HepG2 (cell line): ENCODE results near the gene STXBP4. TPM values are rescaled to one million over a fixed set of nuclear protein-coding genes. Genes with fewer than 3 reads are reported as not detected.

ENCODE experiments used
- ATAC-seq: fragments of 200-7000 bp; cut with Tn5 transposase; 3 replicates; pipeline ENCODE4 v1.9.1; 2020; ENCODE audit warnings: mild to moderate bottlenecking, moderate library complexity
- BruUV-seq: library from RNA; stranded (reverse); fragments of 400-500 nt; replicated peaks from 2 replicates; lab custom pipeline; 2021; lab: Mats Ljungman, UMichigan
- CTCF ChIA-PET: fragments of 300-600 bp; formaldehyde crosslinking; extraction: SDS; loops from one replicate; lab custom pipeline; 2021; ENCODE audit warnings: low total read pairs, inconsistent platforms, low intra/inter-chr PET ratio; lab: Yijun Ruan, JAX
- POLR2A ChIA-PET: fragments of 350-600 bp; sonication (Branson Sonifier 250); formaldehyde crosslinking; loops from one replicate; lab custom pipeline; 2020; ENCODE audit warnings: antibody characterized with exemption, inconsistent platforms; lab: Yijun Ruan, JAX
- DNase-seq: peaks from one replicate; pipeline ENCODE4 v3.0.0-alpha.2; 2015; ENCODE audit warnings: low spot score
- FAIRE-seq: peaks from 3 replicates; lab custom pipeline; 2011; peaks lifted over from hg19 to GRCh38; lab: Jason Lieb, UNC
- H2AFZ ChIP-seq: one replicate; pipeline ENCODE4 v1.6.1; 2011; ENCODE audit warnings: low read length, inconsistent platforms
- H3K27ac ChIP-seq: fragments of 300-600 bp; 3 replicates; pipeline ENCODE4 v1.8.0; 2011; ENCODE audit warnings: mixed run types, mild to moderate bottlenecking, mixed read lengths, low read length, inconsistent platforms; ENCODE audit not compliant: insufficient read depth; ENCODE audit errors: extremely low read length
- H3K27me3 ChIP-seq, 2 experiments: fragments of 200-600 bp in 1 of 2; 2 replicates in 1 of 2; 3 replicates in 1 of 2; pipeline versions ENCODE4 v1.6.0 to v1.8.0; 2011; ENCODE audit warnings: low read length in 2 of 2, mild to moderate bottlenecking in 2 of 2, moderate library complexity in 2 of 2, inconsistent platforms in 1 of 2; ENCODE audit not compliant: insufficient read depth in 2 of 2, control insufficient read depth in 1 of 2
- H3K36me3 ChIP-seq, 2 experiments: fragments of 200-600 bp in 1 of 2; replicated peaks in 1 of 2; 2 replicates in 1 of 2; 3 replicates in 1 of 2; pipeline versions ENCODE4 v1.5.1 to v1.8.0; 2011; ENCODE audit warnings: low read length in 2 of 2, inconsistent platforms in 1 of 2; ENCODE audit not compliant: insufficient read depth in 2 of 2, control insufficient read depth in 1 of 2
- H3K4me1 ChIP-seq: 2 replicates; pipeline ENCODE4 v1.5.1; 2012; ENCODE audit warnings: low read length, inconsistent platforms; ENCODE audit not compliant: insufficient read depth
- H3K4me2 ChIP-seq: 2 replicates; pipeline ENCODE4 v1.6.0; 2011; ENCODE audit warnings: low read depth, low read length, inconsistent platforms
- H3K4me3 ChIP-seq, 3 experiments: fragments of 200-600 bp in 1 of 3; sonication (generic), shearing (Covaris generic) in 1 of 3; replicated peaks in 1 of 3; 2 replicates each; pipeline ENCODE4 v1.5.1; 2011 to 2016; ENCODE audit warnings: low read length in 3 of 3, inconsistent platforms in 2 of 3, low read depth in 2 of 3, mild to moderate bottlenecking in 2 of 3, control low read depth in 1 of 3, mixed read lengths in 1 of 3; ENCODE audit not compliant: insufficient read depth in 1 of 3
- H3K79me2 ChIP-seq: one replicate; pipeline ENCODE4 v1.6.1; 2011; ENCODE audit warnings: low read length, inconsistent platforms; ENCODE audit not compliant: insufficient read depth
- H3K9ac ChIP-seq: 2 replicates; pipeline ENCODE4 v1.6.0; 2011; ENCODE audit warnings: mild to moderate bottlenecking, low read depth, low read length, inconsistent platforms; ENCODE audit not compliant: insufficient read depth
- H3K9me3 ChIP-seq: 2 replicates; pipeline ENCODE4 v1.5.1; 2012; ENCODE audit warnings: mild to moderate bottlenecking, low read length
- H4K20me1 ChIP-seq: 2 replicates; pipeline ENCODE4 v1.6.0; 2011; ENCODE audit warnings: inconsistent platforms, mild to moderate bottlenecking, low read length, moderate library complexity; ENCODE audit not compliant: insufficient read depth
- AHR ChIP-seq: IDR thresholded peaks from 2 replicates; pipeline ENCODE4 v1.6.1; 2018; ENCODE audit warnings: missing genetic modification reagents, missing compliant biosample characterization
- DNMT3B ChIP-seq: conservative IDR thresholded peaks from 2 replicates; pipeline ENCODE4 v1.6.1; 2016; ENCODE audit warnings: missing biosample characterization, control low read depth
- HMG20A ChIP-seq: IDR thresholded peaks from 2 replicates; pipeline ENCODE4 v1.6.1; 2016; ENCODE audit warnings: borderline replicate concordance
- NONO ChIP-seq, 2 experiments: fragments of 450-650 bp in 1 of 2; sonication (generic) in 1 of 2; formaldehyde crosslinking in 1 of 2; IDR thresholded peaks in 1 of 2; conservative IDR thresholded peaks in 1 of 2; 2 replicates each; pipeline versions ENCODE4 v1.6.1 to v1.8.0; 2017 to 2022; ENCODE audit warnings: mild to moderate bottlenecking in 1 of 2, missing genetic modification reagents in 1 of 2, moderate library complexity in 1 of 2
- NR2C2 ChIP-seq: sonication (generic); formaldehyde crosslinking; IDR thresholded peaks from 2 replicates; pipeline ENCODE4 v1.4.0; 2020; ENCODE audit warnings: missing genetic modification reagents, mild to moderate bottlenecking, moderate library complexity, borderline replicate concordance
- POLR2AphosphoS2 ChIP-seq: IDR thresholded peaks from 2 replicates; pipeline ENCODE4 v1.6.1; 2011; ENCODE audit warnings: low read depth, low read length, improper control_type of control experiment
- RARG ChIP-seq: sonication (generic); formaldehyde crosslinking; IDR thresholded peaks from 2 replicates; pipeline ENCODE4 v1.4.0; 2020; ENCODE audit warnings: low read depth, mild to moderate bottlenecking, missing genetic modification reagents
- SPEN ChIP-seq: sonication (generic); formaldehyde crosslinking; IDR thresholded peaks from 2 replicates; pipeline ENCODE4 v1.5.1; 2020; ENCODE audit warnings: low read depth, mild to moderate bottlenecking, missing genetic modification reagents
- SRF ChIP-seq: IDR thresholded peaks from 2 replicates; pipeline ENCODE4 v1.6.1; 2011; ENCODE audit warnings: mild to moderate bottlenecking, low read depth, low read length, moderate library complexity
- SUZ12 ChIP-seq: fragments of 150-350 bp; IDR thresholded peaks from 2 replicates; pipeline ENCODE4 v1.6.1; 2014; ENCODE audit warnings: low read depth, low read length
- TEAD2 ChIP-seq: sonication (generic); formaldehyde crosslinking; IDR thresholded peaks from 2 replicates; pipeline ENCODE4 v1.9.0; 2021; ENCODE audit warnings: missing genetic modification reagents
- TEAD3 ChIP-seq: optimal IDR thresholded peaks from 2 replicates; pipeline ENCODE3; 2016; ENCODE audit warnings: borderline replicate concordance
- WIZ ChIP-seq: sonication (generic); formaldehyde crosslinking; IDR thresholded peaks from 2 replicates; pipeline ENCODE4 v1.5.1; 2020; ENCODE audit warnings: mild to moderate bottlenecking, missing genetic modification reagents
- ZBTB7A ChIP-seq: sonication (generic); formaldehyde crosslinking; IDR thresholded peaks from 2 replicates; pipeline ENCODE4 v1.8.0; 2022; ENCODE audit warnings: mild to moderate bottlenecking, missing genetic modification reagents
- ZEB1 ChIP-seq: IDR thresholded peaks from 2 replicates; pipeline ENCODE4 v1.6.1; 2012; ENCODE audit warnings: mild to moderate bottlenecking, low read depth, inconsistent platforms; ENCODE audit not compliant: insufficient replicate concordance
- ZNF558 ChIP-seq: sonication (generic); formaldehyde crosslinking; IDR thresholded peaks from 2 replicates; pipeline ENCODE4 v1.9.0; 2022; ENCODE audit warnings: mild to moderate bottlenecking, missing genetic modification reagents, borderline replicate concordance
- ZNF605 ChIP-seq: sonication (generic); formaldehyde crosslinking; IDR thresholded peaks from 2 replicates; pipeline ENCODE4 v1.8.0; 2022; ENCODE audit warnings: mild to moderate bottlenecking, missing genetic modification reagents
- ZNF792 ChIP-seq: IDR thresholded peaks from 2 replicates; pipeline ENCODE4 v1.6.1; 2016
- ZSCAN9 ChIP-seq: IDR thresholded peaks from 2 replicates; pipeline ENCODE4 v1.6.1; 2016; ENCODE audit warnings: borderline replicate concordance
- WGBS: methylation state at CpG from one replicate; pipeline ENCODE4 v1.1.6; 2017; ENCODE audit warnings: low lambda C conversion rate; 5-methylcytosine and 5-hydroxymethylcytosine counted together
- in situ Hi-C: cut with HindIII; loops from 2 replicates; pipeline ENCODE4 v1.10.0; 2017; ENCODE audit warnings: low pct_unique_long_range_greater_than_20kb; ENCODE audit not compliant: extremely low pct_ligation_motif_present
- intact Hi-C: fragments of 100-400 bp; cut with micrococcal nuclease; formaldehyde crosslinking; loops from one replicate; pipeline ENCODE4 v1.10.0; 2022; ENCODE audit not compliant: unreplicated experiment
- polyA plus RNA-seq, 8 experiments: library from polyadenylated mRNA; depleted of rRNA in 3 of 8; stranded (reverse) in 7 of 8; unstranded in 1 of 8; fragments of >200 nt; fragmentation: Illumina TruSeq in 4 of 8; extraction: Trizol in 4 of 8; gene quantifications; 2 replicates each; pipeline versions ENCODE4 v1.2.1 to v1.2.3, GENCODE V29; 2011 to 2016; ENCODE audit warnings: low read depth in 4 of 8, missing spikeins in 1 of 8, mixed read lengths in 1 of 8; ENCODE audit not compliant: insufficient read depth in 1 of 8
- total RNA-seq, 5 experiments: library from RNA; depleted of rRNA; stranded (reverse); fragments of >200 nt; fragmentation: Illumina TruSeq; extraction: Trizol; gene quantifications; 2 replicates each; pipeline ENCODE4 v1.2.3, GENCODE V29; 2016; ENCODE audit warnings: low read depth in 1 of 5
- TF ChIP-seq, protein P1 (sequence below): sonication (generic); formaldehyde crosslinking; IDR thresholded peaks from 2 replicates; pipeline ENCODE4 v1.4.0; 2020; ENCODE audit warnings: missing genetic modification reagents, borderline replicate concordance

The STXBP4 gene
- total and polyA plus RNA-seq, 2 of the 13 experiments (the other 11 are each of a cell fraction or from before 2014, with no cell fraction given), result 8.5 to 36.1 TPM

DNA sequence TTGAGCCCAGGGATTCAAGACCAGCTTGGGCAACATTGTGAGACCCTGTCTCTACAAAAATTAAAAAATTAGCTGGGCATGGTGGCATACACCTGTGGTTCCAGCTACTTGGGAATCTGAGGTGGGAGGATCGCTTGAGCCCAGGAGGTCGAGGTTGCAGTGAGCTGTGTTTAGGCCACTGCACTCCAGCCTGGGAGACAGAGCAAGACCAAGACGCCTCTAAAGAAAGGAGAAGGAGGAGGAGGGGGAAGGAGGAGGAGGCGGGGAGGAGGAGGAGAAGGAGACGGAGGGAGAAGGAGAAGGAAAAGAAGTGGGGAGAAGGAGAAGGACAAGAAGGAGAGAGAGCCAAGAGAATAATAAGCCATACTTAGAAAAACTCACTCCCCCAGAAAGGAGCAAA, 35.9 kb downstream of the STXBP4 start:
- WGBS, result 94% methylated on average over 5 of the region's 5 CpGs
- H3K36me3 ChIP-seq, result peaks cover 4 to 27% of the 10 kb centered on the region in 2 experiments
- ATAC-seq, result no peak
- ChIA-PET CTCF (no interaction called here), POLR2A (interaction anchor here (0.6 kb wide), 1 partner anchor 98 kb away, joined by 3 read pairs; no protein-coding TSS in a partner anchor)
- BruUV-seq, result no TSS peak
- intact Hi-C loops (no loop called here), in situ Hi-C loops (no loop called here)
- DNase-seq, result no peak
- no peaks in the 10 kb centered on the region for H3K79me2 ChIP-seq
- H3K27ac ChIP-seq, result no peak overlapping the region
- no peaks in the 10 kb centered on the region for H3K27me3 ChIP-seq
- H4K20me1 ChIP-seq, result no peaks in the 10 kb centered on the region
- H3K9me3 ChIP-seq, result no peaks in the 10 kb centered on the region
- no peak overlapping the region for H3K4me3 ChIP-seq
- H3K4me2 ChIP-seq, result no peak overlapping the region
- no peak overlapping the region for H2AFZ ChIP-seq
- TF ChIP-seq NR2C2 (no peak), RARG (CRISPR knock-in tag) (no peak), DNMT3B (CRISPR knock-in tag) (no peak), ZNF792 (CRISPR knock-in tag) (no peak), ZEB1 (no peak), ZBTB7A (CRISPR knock-in tag) (no peak), AHR (CRISPR knock-in tag) (no peak), WIZ (CRISPR knock-in tag) (no peak), TEAD3 (CRISPR knock-in tag) (no peak), SPEN (CRISPR knock-in tag) (no peak), SRF (no peak), ZSCAN9 (no peak), SUZ12 (no peak), HMG20A (CRISPR knock-in tag) (no peak), TEAD2 (CRISPR knock-in tag) (no peak), NONO (IDR thresholded peaks at IDR 0.05) (no peak), NONO (CRISPR knock-in tag; conservative IDR thresholded peaks at IDR 0.05) (no peak), ZNF558 (CRISPR knock-in tag) (no peak), ZNF605 (CRISPR knock-in tag) (no peak), POLR2AphosphoS2 (no peak)
- TF ChIP-seq, protein P1, sequence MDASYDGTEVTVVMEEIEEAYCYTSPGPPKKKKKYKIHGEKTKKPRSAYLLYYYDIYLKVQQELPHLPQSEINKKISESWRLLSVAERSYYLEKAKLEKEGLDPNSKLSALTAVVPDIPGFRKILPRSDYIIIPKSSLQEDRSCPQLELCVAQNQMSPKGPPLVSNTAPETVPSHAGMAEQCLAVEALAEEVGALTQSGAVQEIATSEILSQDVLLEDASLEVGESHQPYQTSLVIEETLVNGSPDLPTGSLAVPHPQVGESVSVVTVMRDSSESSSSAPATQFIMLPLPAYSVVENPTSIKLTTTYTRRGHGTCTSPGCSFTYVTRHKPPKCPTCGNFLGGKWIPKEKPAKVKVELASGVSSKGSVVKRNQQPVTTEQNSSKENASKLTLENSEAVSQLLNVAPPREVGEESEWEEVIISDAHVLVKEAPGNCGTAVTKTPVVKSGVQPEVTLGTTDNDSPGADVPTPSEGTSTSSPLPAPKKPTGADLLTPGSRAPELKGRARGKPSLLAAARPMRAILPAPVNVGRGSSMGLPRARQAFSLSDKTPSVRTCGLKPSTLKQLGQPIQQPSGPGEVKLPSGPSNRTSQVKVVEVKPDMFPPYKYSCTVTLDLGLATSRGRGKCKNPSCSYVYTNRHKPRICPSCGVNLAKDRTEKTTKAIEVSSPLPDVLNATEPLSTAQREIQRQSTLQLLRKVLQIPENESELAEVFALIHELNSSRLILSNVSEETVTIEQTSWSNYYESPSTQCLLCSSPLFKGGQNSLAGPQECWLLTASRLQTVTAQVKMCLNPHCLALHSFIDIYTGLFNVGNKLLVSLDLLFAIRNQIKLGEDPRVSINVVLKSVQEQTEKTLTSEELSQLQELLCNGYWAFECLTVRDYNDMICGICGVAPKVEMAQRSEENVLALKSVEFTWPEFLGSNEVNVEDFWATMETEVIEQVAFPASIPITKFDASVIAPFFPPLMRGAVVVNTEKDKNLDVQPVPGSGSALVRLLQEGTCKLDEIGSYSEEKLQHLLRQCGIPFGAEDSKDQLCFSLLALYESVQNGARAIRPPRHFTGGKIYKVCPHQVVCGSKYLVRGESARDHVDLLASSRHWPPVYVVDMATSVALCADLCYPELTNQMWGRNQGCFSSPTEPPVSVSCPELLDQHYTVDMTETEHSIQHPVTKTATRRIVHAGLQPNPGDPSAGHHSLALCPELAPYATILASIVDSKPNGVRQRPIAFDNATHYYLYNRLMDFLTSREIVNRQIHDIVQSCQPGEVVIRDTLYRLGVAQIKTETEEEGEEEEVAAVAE (CRISPR knock-in tag), result no peak
- H3K9ac ChIP-seq, result no peak overlapping the region
- no peaks in the 10 kb centered on the region for H3K4me1 ChIP-seq
- no peak for FAIRE-seq
